ENCODE measurements around the gene RPL21. TPM values are rescaled to one million over a fixed set of nuclear protein-coding genes. Genes with fewer than 3 reads are reported as not detected.

Gene RPL21
- total RNA-seq, 1 donor from 2014 or later: 802 TPM

- Mint-ChIP-seq H3K9me3 (ENCODE audit: unreplicated experiment) (no peaks in the 10 kb centered on the region), H3K27me3 (ENCODE audit: unreplicated experiment) (peaks cover 10% of the 10 kb centered on the region), H3K36me3 (ENCODE audit: unreplicated experiment) (no peaks in the 10 kb centered on the region), H3K4me3 (ENCODE audit: unreplicated experiment) (no peak overlapping the region), H3K27ac (ENCODE audit: unreplicated experiment) (no peak overlapping the region), H3K4me1 (ENCODE audit: unreplicated experiment) (no peaks in the 10 kb centered on the region)
- DNase-seq (ENCODE audit: extremely low spot score, unreplicated experiment): no peak
- TF ChIP-seq CTCF (IDR thresholded peaks at IDR 0.05): no peak
Measured at GRCh38 chr13:27242702-27243101, 8.7 kb upstream of the RPL21 start.

- H3K4me1 Mint-ChIP-seq (ENCODE audit: unreplicated experiment): peaks cover 4% of the 10 kb centered on the region
- no peak overlapping the region for H3K4me3 Mint-ChIP-seq (ENCODE audit: unreplicated experiment)
- DNase-seq (ENCODE audit: extremely low spot score, unreplicated experiment): no peak
- H3K36me3 Mint-ChIP-seq (ENCODE audit: unreplicated experiment): peaks cover 2% of the 10 kb centered on the region
- no peaks in the 10 kb centered on the region for H3K9me3 Mint-ChIP-seq (ENCODE audit: unreplicated experiment)
- no peak for TF ChIP-seq CTCF (IDR thresholded peaks at IDR 0.05)
- no peak overlapping the region for H3K27ac Mint-ChIP-seq (ENCODE audit: unreplicated experiment)
- H3K27me3 Mint-ChIP-seq (ENCODE audit: unreplicated experiment): peaks cover 3% of the 10 kb centered on the region
Measured at GRCh38 chr13:27245610-27246009, 5.7 kb upstream of the RPL21 start.

GRCh38 chr13:27250833-27251165 is 559 bp upstream of the RPL21 start:
- TF ChIP-seq CTCF (IDR thresholded peaks at IDR 0.05): no peak
- Mint-ChIP-seq H3K36me3 (ENCODE audit: unreplicated experiment) (peaks cover 15% of the 10 kb centered on the region), H3K4me3 (ENCODE audit: unreplicated experiment) (peak overlapping the region; percentile 88)

GRCh38 chr13:27252467-27252866 is 1.1 kb downstream of the RPL21 start:
- no peak for TF ChIP-seq CTCF (IDR thresholded peaks at IDR 0.05)
- no peaks in the 10 kb centered on the region for H3K27me3 Mint-ChIP-seq (ENCODE audit: unreplicated experiment)
- H3K36me3 Mint-ChIP-seq (ENCODE audit: unreplicated experiment): peaks cover 28% of the 10 kb centered on the region
- H3K4me3 Mint-ChIP-seq (ENCODE audit: unreplicated experiment): peak overlapping the region; percentile 88
- no peak for DNase-seq (ENCODE audit: extremely low spot score, unreplicated experiment)
- no peaks in the 10 kb centered on the region for H3K9me3 Mint-ChIP-seq (ENCODE audit: unreplicated experiment)
- H3K27ac Mint-ChIP-seq (ENCODE audit: unreplicated experiment): peak overlapping the region; percentile 100
- H3K4me1 Mint-ChIP-seq (ENCODE audit: unreplicated experiment): peaks cover 31% of the 10 kb centered on the region

More at GRCh38 chr13:27250833-27251165, 559 bp upstream of the RPL21 start:
- Mint-ChIP-seq H3K9me3 (ENCODE audit: unreplicated experiment) (no peaks in the 10 kb centered on the region), H3K27me3 (ENCODE audit: unreplicated experiment) (no peaks in the 10 kb centered on the region), H3K27ac (ENCODE audit: unreplicated experiment) (peak overlapping the region; percentile 100), H3K4me1 (ENCODE audit: unreplicated experiment) (peaks cover 31% of the 10 kb centered on the region)
- no peak for DNase-seq (ENCODE audit: extremely low spot score, unreplicated experiment)

- no peak for DNase-seq (ENCODE audit: extremely low spot score, unreplicated experiment)
- no peak for TF ChIP-seq CTCF (IDR thresholded peaks at IDR 0.05)
- Mint-ChIP-seq H3K9me3 (ENCODE audit: unreplicated experiment) (no peaks in the 10 kb centered on the region), H3K36me3 (ENCODE audit: unreplicated experiment) (peaks cover 48% of the 10 kb centered on the region), H3K4me3 (ENCODE audit: unreplicated experiment) (no peak overlapping the region), H3K27ac (ENCODE audit: unreplicated experiment) (no peak overlapping the region), H3K27me3 (ENCODE audit: unreplicated experiment) (no peaks in the 10 kb centered on the region), H3K4me1 (ENCODE audit: unreplicated experiment) (peaks cover 37% of the 10 kb centered on the region)
Measured at GRCh38 chr13:27257233-27257568, 5.8 kb downstream of the RPL21 start.
